AG04449 (cell line): Measurements from ENCODE around the gene POGLUT3.

Experiments used
- CTCF ChIA-PET: fragments of 350-600 bp; formaldehyde crosslinking; extraction: SDS; loops from one replicate; lab custom pipeline; 2021; ENCODE audit warnings: antibody characterized with exemption; lab: Yijun Ruan, JAX
- POLR2A ChIA-PET: fragments of 400-600, 350-600 bp; formaldehyde crosslinking; extraction: SDS; loops from one replicate; lab custom pipeline; 2020; ENCODE audit warnings: antibody characterized with exemption, inconsistent platforms; lab: Yijun Ruan, JAX
- DNase-seq: peaks from one replicate; pipeline ENCODE4 v3.0.0-alpha.2; 2010; ENCODE audit warnings: low read depth, low spot score
- H3K4me3 ChIP-seq: 2 replicates; pipeline ENCODE4 v1.5.1; 2011; ENCODE audit warnings: low read depth, mild to moderate bottlenecking, control low read depth, low read length
- CTCF ChIP-seq: IDR thresholded peaks from one replicate; pipeline ENCODE4 v1.5.1; 2011; ENCODE audit warnings: mild to moderate bottlenecking, moderate library complexity, low read length, control low read depth, inconsistent platforms; ENCODE audit not compliant: insufficient read depth; ENCODE audit errors: missing control alignments

The POGLUT3 gene

DNA sequence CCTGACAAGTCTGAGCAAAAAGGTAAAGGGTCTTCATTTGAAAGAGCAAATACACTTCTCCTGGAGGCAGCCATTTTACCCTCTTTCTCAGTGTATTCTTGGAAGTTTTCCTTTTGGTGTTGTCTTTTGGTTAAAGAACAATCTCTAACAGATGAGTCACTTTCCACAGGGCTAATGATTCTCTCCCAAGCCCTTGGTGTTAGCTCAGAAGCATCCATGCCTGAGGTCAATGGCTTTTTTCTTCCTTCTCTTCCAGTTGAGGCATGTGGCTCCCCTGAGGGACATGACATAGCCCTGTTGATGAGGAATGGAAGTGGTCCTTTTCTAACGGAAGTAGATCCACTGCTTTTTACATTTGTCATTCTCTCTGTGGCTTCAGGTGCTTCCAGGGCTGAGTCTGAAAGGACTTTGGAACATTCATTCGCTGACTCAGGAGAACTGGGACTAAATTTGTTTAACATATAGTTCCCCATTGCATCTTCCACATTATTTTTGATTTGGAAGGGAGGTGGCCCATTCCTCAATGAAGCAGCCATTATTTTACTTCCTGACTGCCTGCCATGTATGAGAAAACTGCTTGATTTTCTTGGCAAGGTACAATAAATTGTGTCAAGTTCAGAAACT lies 13.8 kb upstream of the POGLUT3 start:
- H3K4me3 ChIP-seq: no peak overlapping the region
- TF ChIP-seq CTCF: no peak
- peak; percentile 59 for DNase-seq
- ChIA-PET CTCF (no interaction called here), POLR2A (no interaction called here)

DNA sequence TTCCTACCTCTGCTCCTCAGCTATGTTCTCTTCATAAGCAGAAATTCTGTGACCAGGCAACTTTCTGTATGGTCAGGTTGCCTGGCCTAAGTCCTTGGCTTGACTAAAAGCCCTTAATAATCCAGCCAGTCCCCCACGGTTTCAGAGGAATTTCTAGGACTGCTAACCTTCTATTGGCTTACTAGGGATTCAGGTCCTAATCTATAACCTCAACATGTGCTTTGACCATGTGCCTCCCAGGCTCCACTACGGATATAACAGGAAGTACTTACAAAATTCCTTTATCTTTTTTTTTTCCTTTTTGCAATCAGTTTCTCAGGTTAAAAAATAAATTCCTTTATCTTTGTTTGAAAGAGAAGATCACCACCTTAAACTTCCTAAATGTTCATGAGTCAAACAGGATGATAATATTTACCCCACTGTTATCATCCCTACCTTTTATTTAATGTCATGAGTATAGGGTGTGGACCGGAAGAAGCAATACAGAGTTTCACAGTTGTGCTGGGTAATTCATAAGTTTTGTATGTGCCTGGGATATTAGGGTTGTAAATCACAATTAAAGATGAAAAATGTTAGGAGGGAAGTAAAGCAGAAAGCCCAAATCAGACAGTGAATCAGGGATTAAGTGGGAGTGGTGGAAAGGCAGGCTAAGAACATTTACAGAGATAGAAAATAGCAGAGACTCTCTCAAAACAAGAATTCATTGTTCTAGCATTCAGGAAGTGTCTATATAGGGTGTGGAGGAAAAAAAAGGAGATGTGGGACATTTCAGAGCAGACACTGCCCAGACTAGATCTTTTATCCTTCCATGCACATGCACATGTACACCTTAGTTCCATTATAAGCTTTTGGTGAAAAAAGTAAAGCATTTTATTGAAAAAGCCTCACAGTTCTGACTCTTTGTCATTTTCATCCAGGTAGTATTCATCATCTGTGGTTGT lies 10.7 kb upstream of the POGLUT3 start:
- no peak overlapping the region for H3K4me3 ChIP-seq
- TF ChIP-seq CTCF: no peak
- CTCF ChIA-PET: no interaction called here
- POLR2A ChIA-PET: no interaction called here
- no peak for DNase-seq

GRCh38 chr11:108501396-108501795 lies 3.2 kb upstream of the POGLUT3 start:
- no peak for DNase-seq
- TF ChIP-seq CTCF: no peak
- ChIA-PET POLR2A (no interaction called here), CTCF (no interaction called here)
- no peak overlapping the region for H3K4me3 ChIP-seq

DNA sequence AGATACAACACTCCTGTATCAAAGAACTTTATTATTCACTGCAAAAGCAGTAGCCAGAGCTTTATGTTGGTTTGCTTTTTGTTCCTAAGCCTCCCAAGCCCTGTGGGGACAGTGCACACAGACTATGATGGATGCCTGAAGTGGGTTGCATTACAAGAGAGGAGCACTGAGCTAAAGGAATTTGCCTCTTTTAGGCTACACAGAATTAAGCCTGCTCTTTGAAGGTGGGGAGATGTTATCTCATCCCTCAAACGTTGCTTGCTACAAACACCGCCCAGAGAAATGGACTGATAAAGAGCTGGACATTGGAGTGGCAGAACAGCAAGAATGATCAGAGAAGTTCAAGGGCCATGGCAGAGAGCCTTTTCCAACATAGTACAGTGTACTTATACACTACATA lies 2.5 kb upstream of the POGLUT3 start:
- POLR2A ChIA-PET: interaction anchor here (0.6 kb wide), 1 partner anchor 291 kb away, joined by 4 read pairs; no protein-coding TSS in a partner anchor
- CTCF ChIA-PET: no interaction called here

DNA sequence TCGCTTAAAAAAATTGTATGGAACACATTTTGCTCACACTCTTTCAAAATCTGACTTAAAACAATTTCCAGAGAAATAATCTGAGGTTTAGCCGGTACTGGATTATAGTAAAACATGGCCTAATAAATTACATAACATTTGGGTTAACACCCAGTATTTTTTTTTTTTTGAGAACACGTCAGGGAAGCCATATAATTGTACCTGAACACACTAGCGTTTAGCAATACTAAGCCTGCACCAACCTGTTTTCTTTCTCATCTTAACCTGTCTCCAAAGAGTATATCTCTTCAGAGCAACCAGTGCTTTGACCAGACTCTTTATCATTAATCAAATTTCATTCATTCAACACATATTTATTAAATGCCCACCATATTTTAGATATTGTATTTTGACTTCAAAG lies 2.0 kb upstream of the POGLUT3 start:
- DNase-seq: no peak
- CTCF ChIA-PET: no interaction called here
- no peak for TF ChIP-seq CTCF
- POLR2A ChIA-PET: no interaction called here
- no peak overlapping the region for H3K4me3 ChIP-seq

More for the DNA sequence above, 2.5 kb upstream of the POGLUT3 start:
- TF ChIP-seq CTCF: no peak
- no peak overlapping the region for H3K4me3 ChIP-seq
- no peak for DNase-seq

DNA sequence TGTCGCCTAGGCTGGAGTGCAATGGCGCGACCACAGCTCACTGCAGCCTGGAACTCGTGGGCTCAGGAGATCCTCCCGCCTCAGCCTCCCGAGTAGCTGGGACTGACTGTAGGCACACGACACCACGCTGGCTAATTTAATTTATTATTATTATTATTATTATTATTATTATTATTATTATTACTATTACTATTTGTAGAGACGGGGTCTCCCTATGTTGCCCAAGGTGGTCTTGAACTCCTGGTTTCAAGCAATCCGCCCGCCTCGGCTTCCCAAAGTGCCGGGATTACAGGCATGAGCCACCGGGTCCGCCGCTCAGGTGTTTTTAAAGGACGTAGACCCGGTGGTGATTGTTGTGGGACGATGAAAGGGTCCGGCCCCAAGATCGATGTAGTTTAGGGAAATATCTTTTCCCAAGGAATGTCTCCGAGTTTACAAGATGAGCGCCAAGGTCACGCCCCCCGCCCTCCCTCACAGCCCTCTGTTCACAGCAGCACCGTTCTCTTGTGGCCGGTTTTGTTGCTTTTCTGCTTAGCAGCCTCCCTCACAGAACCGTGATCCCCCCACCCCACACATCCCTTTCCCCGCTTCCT lies 728 bp upstream of the POGLUT3 start:
- H3K4me3 ChIP-seq: peak overlapping the region; percentile 65
- TF ChIP-seq CTCF: no peak
- POLR2A ChIA-PET: no interaction called here
- no peak for DNase-seq
- CTCF ChIA-PET: no interaction called here
